Right atrium auricular region (tissue), 2 donors: ENCODE data around the gene ELFN1. TPM values are rescaled to one million over a fixed set of nuclear protein-coding genes. Genes with fewer than 3 reads are reported as not detected.
A peak's percentile ranks its signal among the peaks of the same experiment; 100 is the strongest.

Experiments used
- DNase-seq: peaks from one replicate; pipeline ENCODE4 v3.0.0-alpha.2; 2019; ENCODE audit warnings: low spot score
- H3K27ac ChIP-seq, 2 donors: fragments of 200-600 bp; sonication (generic); 1 replicate in 1 of 2; 2 replicates in 1 of 2; pipeline ENCODE4 v1.5.1; 2016 to 2019
- H3K27me3 ChIP-seq, 2 donors: fragments of 200-600 bp; sonication (generic); one replicate each; pipeline versions ENCODE4 v1.5.1 to v1.6.0; 2017 to 2019
- H3K36me3 ChIP-seq: fragments of 200-600 bp; sonication (generic); one replicate; pipeline ENCODE4 v1.5.1; 2016
- H3K4me1 ChIP-seq, 2 donors: fragments of 200-600 bp; sonication (generic); one replicate each; pipeline versions ENCODE4 v1.5.1 to v1.6.0; 2017 to 2019
- H3K4me3 ChIP-seq, 2 donors: fragments of 200-600 bp; sonication (generic); 1 replicate in 1 of 2; 2 replicates in 1 of 2; pipeline ENCODE4 v1.5.1; 2017 to 2019; ENCODE audit warnings: mild to moderate bottlenecking in 1 of 2, moderate library complexity in 1 of 2
- H3K9me3 ChIP-seq, 2 donors: fragments of 200-600 bp; sonication (generic); one replicate each; pipeline ENCODE4 v1.5.1; 2019
- total RNA-seq, 2 donors: library from RNA; depleted of rRNA; stranded (reverse); fragments of >200 nt; gene quantifications; one replicate each; pipeline ENCODE4 v1.1.0, GENCODE V29; 2016
- TF ChIP-seq, protein P1 (sequence below), 2 donors: fragments of 200-600 bp; sonication (generic); IDR thresholded peaks; one replicate each; pipeline ENCODE4 v1.5.1; 2019; ENCODE audit warnings: antibody characterized with exemption in 2 of 2

The ELFN1 gene
- total RNA-seq, 2 donors from 2014 or later = 6.5 to 15.3 TPM

DNA sequence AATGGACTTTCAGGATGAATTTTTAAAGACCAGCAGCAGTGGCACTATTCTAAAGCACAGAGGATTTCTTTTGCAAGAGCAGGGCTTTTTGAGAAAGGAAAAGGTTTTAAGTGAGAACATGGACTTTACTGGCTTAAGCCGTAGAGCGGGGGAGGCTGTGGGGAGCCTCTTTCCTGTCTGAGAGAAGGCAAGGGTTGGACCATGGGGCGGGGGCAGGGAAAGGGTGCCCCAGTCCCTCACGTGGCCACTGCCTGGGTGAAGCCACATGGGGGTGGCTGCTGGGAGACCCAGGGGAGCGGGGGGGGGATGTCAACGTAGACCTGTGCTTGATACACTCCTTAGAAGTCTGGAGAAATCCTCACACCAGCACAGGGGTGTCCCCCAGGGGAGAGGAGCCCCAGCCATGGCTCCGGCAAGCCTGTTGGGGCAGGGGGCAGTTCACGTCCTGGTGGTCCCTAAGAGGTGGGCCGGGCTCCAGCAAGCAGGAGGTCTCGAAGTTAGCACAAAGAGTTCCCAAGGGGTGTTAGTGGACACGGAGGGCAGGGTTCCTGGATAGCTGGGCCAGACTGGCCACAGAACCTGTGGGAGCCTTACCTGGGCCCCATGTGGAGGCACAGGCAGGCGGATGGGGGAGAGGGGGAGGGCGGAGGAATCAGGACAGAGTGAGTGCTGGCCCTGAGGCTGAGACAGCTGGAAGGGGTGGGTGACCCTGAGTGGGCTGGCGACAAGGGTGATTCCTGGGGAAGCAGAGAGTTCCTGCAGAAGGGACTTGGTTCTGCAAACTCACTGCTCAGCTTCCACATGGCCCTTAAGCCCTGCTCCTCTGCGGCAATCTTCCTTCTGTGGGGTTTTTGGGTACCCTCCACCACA, 36.9 kb upstream of the ELFN1 start:
- Histone ChIP-seq H3K27me3 (no peaks in the 10 kb centered on the region), H3K9me3 (peaks cover 0 to 44% of the 10 kb centered on the region in 2 donors), H3K36me3 (no peaks in the 10 kb centered on the region), H3K27ac (no peak overlapping the region), H3K4me3 (no peak overlapping the region), H3K4me1 (no peaks in the 10 kb centered on the region)
- DNase-seq = no peak
- TF ChIP-seq, protein P1, sequence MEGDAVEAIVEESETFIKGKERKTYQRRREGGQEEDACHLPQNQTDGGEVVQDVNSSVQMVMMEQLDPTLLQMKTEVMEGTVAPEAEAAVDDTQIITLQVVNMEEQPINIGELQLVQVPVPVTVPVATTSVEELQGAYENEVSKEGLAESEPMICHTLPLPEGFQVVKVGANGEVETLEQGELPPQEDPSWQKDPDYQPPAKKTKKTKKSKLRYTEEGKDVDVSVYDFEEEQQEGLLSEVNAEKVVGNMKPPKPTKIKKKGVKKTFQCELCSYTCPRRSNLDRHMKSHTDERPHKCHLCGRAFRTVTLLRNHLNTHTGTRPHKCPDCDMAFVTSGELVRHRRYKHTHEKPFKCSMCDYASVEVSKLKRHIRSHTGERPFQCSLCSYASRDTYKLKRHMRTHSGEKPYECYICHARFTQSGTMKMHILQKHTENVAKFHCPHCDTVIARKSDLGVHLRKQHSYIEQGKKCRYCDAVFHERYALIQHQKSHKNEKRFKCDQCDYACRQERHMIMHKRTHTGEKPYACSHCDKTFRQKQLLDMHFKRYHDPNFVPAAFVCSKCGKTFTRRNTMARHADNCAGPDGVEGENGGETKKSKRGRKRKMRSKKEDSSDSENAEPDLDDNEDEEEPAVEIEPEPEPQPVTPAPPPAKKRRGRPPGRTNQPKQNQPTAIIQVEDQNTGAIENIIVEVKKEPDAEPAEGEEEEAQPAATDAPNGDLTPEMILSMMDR (IDR thresholded peaks at IDR 0.05) = no peak

- H3K4me3 ChIP-seq = no peak overlapping the region
- H3K4me1 ChIP-seq = no peaks in the 10 kb centered on the region
- H3K27me3 ChIP-seq = no peaks in the 10 kb centered on the region
- no peak overlapping the region for H3K27ac ChIP-seq
- no peaks in the 10 kb centered on the region for H3K36me3 ChIP-seq
- TF ChIP-seq, protein P1 (IDR thresholded peaks at IDR 0.05) = no peak
- no peak for DNase-seq
- peaks cover 0 to 33% of the 10 kb centered on the region in 2 donors for H3K9me3 ChIP-seq
These were observed 34.7 kb upstream of the ELFN1 start for GRCh38 chr7:1635401-1635800.

GRCh38 chr7:1637155-1637554, 32.9 kb upstream of the ELFN1 start:
- TF ChIP-seq, protein P1 (IDR thresholded peaks at IDR 0.05) = no peak

GRCh38 chr7:1638215-1638661, 31.8 kb upstream of the ELFN1 start:
- DNase-seq = no peak
- TF ChIP-seq, protein P1 (IDR thresholded peaks at IDR 0.05) = no peak

More at GRCh38 chr7:1637155-1637554, 32.9 kb upstream of the ELFN1 start:
- H3K36me3 ChIP-seq = no peaks in the 10 kb centered on the region
- peaks cover 0 to 33% of the 10 kb centered on the region in 2 donors for H3K9me3 ChIP-seq
- no peak for DNase-seq
- H3K27ac ChIP-seq = no peak overlapping the region
- H3K4me3 ChIP-seq = no peak overlapping the region
- H3K4me1 ChIP-seq = no peaks in the 10 kb centered on the region
- H3K27me3 ChIP-seq = no peaks in the 10 kb centered on the region

GRCh38 chr7:1639071-1639470, 31.0 kb upstream of the ELFN1 start:
- no peak overlapping the region for H3K27ac ChIP-seq
- TF ChIP-seq, protein P1 (IDR thresholded peaks at IDR 0.05) = no peak
- no peaks in the 10 kb centered on the region for H3K27me3 ChIP-seq
- no peak for DNase-seq
- H3K9me3 ChIP-seq = peaks cover 0 to 33% of the 10 kb centered on the region in 2 donors
- H3K4me3 ChIP-seq = no peak overlapping the region
- no peaks in the 10 kb centered on the region for H3K4me1 ChIP-seq
- no peaks in the 10 kb centered on the region for H3K36me3 ChIP-seq

More at GRCh38 chr7:1638215-1638661, 31.8 kb upstream of the ELFN1 start:
- Histone ChIP-seq H3K4me3 (no peak overlapping the region), H3K27ac (peak overlapping the region in 1 of 2 donors; percentile 22), H3K4me1 (no peaks in the 10 kb centered on the region), H3K36me3 (no peaks in the 10 kb centered on the region), H3K27me3 (no peaks in the 10 kb centered on the region), H3K9me3 (peaks cover 0 to 33% of the 10 kb centered on the region in 2 donors)
